ENCODE measurements around the gene SLC4A7.

DNA sequence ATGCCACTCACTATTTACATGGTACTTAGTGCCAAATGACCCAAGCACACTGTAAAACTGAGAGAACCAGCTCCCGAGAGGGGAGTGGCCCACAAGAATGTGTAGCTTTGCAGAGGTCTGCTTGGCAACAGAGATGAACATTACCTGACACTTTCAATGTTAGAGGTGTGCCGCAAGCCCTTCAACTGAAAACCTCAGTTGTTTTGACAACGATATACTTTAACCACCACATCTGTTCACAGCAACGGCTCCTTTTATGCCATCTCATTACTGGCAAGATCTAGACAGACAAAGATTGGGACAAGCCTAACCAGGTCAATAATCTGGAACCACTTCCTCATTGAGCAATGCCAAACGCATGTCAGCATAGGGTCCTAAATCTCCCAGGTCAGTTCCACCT lies 138.7 kb downstream of the SLC4A7 start:
- TF ChIP-seq EZH2 (IDR thresholded peaks at IDR 0.05; ENCODE audit: insufficient read depth, poor library complexity, severe bottlenecking) (no peak), EZH2phosphoT487 (IDR thresholded peaks at IDR 0.05; ENCODE audit: insufficient read depth, low read depth) (no peak)
